Astrocyte (in vitro differentiated cells and primary cell): ENCODE measurements around the gene C6orf47.

Experiments
- EZH2 ChIP-seq: IDR thresholded peaks from 2 replicates; pipeline ENCODE4 v1.6.1; 2012; ENCODE audit warnings: mild to moderate bottlenecking, low read length, inconsistent platforms; ENCODE audit not compliant: insufficient read depth
- TF ChIP-seq, protein P1 (sequence below): IDR thresholded peaks from 2 replicates; pipeline ENCODE4 v1.5.1; 2011; ENCODE audit warnings: low read depth, mild to moderate bottlenecking, inconsistent platforms, low read length, moderate library complexity; ENCODE audit not compliant: insufficient read depth

DNA sequence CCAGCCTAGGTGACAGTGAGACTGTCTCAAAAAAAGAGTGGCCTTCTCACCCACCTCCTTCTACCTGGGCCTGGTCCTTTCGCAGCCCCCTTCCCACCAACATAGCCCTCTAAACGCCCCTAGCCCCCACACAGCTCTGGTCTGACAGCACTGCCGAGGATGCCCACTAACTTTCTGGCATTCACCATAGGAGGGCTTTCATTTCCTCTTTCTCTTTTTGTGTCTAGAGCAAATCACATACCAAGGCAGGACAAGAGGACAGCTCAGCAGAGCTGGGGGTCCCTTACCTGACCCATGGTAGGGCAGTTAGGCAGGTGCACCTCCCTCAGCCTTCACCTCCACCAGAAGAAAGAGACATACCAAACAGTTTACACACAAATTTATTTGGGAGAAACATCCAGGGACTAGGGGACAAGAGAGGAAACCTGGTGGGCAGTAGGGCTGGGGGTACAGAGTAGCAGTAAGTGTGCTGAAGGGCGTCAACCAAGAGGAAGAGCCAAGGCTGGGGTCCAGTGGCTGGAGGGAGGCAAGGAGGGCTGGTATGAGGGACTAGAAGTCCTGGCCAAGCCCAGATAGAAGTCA, 15.8 kb upstream of the C6orf47 start:
- TF ChIP-seq, protein P1, sequence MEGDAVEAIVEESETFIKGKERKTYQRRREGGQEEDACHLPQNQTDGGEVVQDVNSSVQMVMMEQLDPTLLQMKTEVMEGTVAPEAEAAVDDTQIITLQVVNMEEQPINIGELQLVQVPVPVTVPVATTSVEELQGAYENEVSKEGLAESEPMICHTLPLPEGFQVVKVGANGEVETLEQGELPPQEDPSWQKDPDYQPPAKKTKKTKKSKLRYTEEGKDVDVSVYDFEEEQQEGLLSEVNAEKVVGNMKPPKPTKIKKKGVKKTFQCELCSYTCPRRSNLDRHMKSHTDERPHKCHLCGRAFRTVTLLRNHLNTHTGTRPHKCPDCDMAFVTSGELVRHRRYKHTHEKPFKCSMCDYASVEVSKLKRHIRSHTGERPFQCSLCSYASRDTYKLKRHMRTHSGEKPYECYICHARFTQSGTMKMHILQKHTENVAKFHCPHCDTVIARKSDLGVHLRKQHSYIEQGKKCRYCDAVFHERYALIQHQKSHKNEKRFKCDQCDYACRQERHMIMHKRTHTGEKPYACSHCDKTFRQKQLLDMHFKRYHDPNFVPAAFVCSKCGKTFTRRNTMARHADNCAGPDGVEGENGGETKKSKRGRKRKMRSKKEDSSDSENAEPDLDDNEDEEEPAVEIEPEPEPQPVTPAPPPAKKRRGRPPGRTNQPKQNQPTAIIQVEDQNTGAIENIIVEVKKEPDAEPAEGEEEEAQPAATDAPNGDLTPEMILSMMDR: no peak
- no peak for TF ChIP-seq EZH2
